ENCODE results near the gene PLSCR3. TPM values are rescaled to one million over a fixed set of nuclear protein-coding genes. Genes with fewer than 3 reads are reported as not detected.

The PLSCR3 gene
- total RNA-seq, 1 experiment from 2014 or later, result 31.5 TPM

- Histone ChIP-seq H3K56ac (ENCODE audit: insufficient read length, low read depth, low read length) (no peak overlapping the region), H3K23me2 (ENCODE audit: insufficient read length, low read depth, low read length, poor library complexity, severe bottlenecking) (peaks cover 33% of the 10 kb centered on the region), H4K8ac (replicated peaks; ENCODE audit: insufficient read length, low read depth, low read length) (no peak overlapping the region), H2BK20ac (ENCODE audit: low read depth, low read length, poor library complexity, severe bottlenecking) (no peak overlapping the region), H3K14ac (ENCODE audit: insufficient read depth, low read length) (no peak overlapping the region), H2AFZ (ENCODE audit: low read length) (no peak overlapping the region), H3K18ac (ENCODE audit: insufficient read length, low read depth, low read length) (no peak overlapping the region), H3K79me1 (ENCODE audit: insufficient read depth, low read depth, low read length, poor library complexity, severe bottlenecking) (no peaks in the 10 kb centered on the region), H3K4ac (ENCODE audit: low read depth, low read length) (no peak overlapping the region), H3K4me2 (ENCODE audit: insufficient read depth, insufficient read length, low read length) (peak overlapping the region; percentile 60), H4K20me1 (ENCODE audit: control insufficient read depth, insufficient read depth, insufficient read length) (no peaks in the 10 kb centered on the region), H4K91ac (ENCODE audit: insufficient read length, low read depth, low read length) (no peak overlapping the region), H3K4me1 (ENCODE audit: insufficient read depth, low read length) (no peaks in the 10 kb centered on the region; the same call in 1 of the 2 replicates), H3K27ac (ENCODE audit: insufficient read length, low read depth, low read length) (no peak overlapping the region), H3K23ac (ENCODE audit: insufficient read length, low read depth, low read length) (no peak overlapping the region), H2BK120ac (ENCODE audit: low read depth, low read length, poor library complexity, severe bottlenecking) (no peak overlapping the region), H2BK15ac (ENCODE audit: low read depth, low read length) (no peak overlapping the region), H2BK12ac (ENCODE audit: insufficient read length, low read depth, low read length) (no peak overlapping the region), H2AK5ac (ENCODE audit: insufficient read length, low read length) (no peak overlapping the region), H2BK5ac (ENCODE audit: insufficient read length, low read length) (no peak overlapping the region), H3K79me2 (ENCODE audit: insufficient read depth, low read length) (no peaks in the 10 kb centered on the region), H3K9me3 (ENCODE audit: control insufficient read depth, low read depth, low read length) (no peaks in the 10 kb centered on the region), H4K5ac (ENCODE audit: insufficient read length, low read depth, low read length) (no peak overlapping the region), H3K27me3 (ENCODE audit: insufficient read depth, low read length) (peaks cover 7% of the 10 kb centered on the region), H3K9ac (ENCODE audit: extremely low read depth, insufficient read length, low read length) (no peak overlapping the region), H3T11ph (ENCODE audit: low read length) (no peak overlapping the region)
- Mint-ChIP-seq H3K4me1 (peaks cover 32 to 36% of the 10 kb centered on the region in 2 experiments), H3K27me3 (ENCODE audit: low read depth) (peaks cover 23% of the 10 kb centered on the region), H3K9me3 (no peaks in the 10 kb centered on the region), H3K4me3 (peak overlapping the region; percentile 91 to 93), H3K27ac (peak overlapping the region in 2 of 3 experiments; percentile 75 to 96; a peak in 3 of 7 replicates), H3K36me3 (ENCODE audit: insufficient read depth in 1 of 3, low read depth in 3 of 3) (peaks cover 0 to 1% (median 0%) of the 10 kb centered on the region in 3 experiments; a peak in 1 of 7 replicates)
- DNase-seq, result no peak
- no peak for TF ChIP-seq CTCF (conservative IDR thresholded peaks at IDR 0.05)
- no CpG with 5 or more reads among the region's 31 CpGs for WGBS (ENCODE audit: extremely low coverage, insufficient read length, low lambda C conversion rate)
Measured at GRCh38 chr17:7437369-7437863, 43.1 kb upstream of the PLSCR3 start.

All from H9 (cell line).